ENCODE measurements around the gene HGD. TPM values are rescaled to one million over a fixed set of nuclear protein-coding genes. Genes with fewer than 3 reads are reported as not detected.
"Not testable (repeated sequence)": the region's sequence is repeated elsewhere in the genome, so short reads cannot be mapped to it uniquely, and the experiment has no call there.

Gene HGD
- polyA plus RNA-seq, 4 donors, result 1.6 to 80.2 (median 67.3) TPM

GRCh38 chr3:120680193-120680894, 1.7 kb downstream of the HGD start:
- no peak for DNase-seq (ENCODE audit: low read depth in 4 of 4, low spot score in 3 of 4)

DNA sequence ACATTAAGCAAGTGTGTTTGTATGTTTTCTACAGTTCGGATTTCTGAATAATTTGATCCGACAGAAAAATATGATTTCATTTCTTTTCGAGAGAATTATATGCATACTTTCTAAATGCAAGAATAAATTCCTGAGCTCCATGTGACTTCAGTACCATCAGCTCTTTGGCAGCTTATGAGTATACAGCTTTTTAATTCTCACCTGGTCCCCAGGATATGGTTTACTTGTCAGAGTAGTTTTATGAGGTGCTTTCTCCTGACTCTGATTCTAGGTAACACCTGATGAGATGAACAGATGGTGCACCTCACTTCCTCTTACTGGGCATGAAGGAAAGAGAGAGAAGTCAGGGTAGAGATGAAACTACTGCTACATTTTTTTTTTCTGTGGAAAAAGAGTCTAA, 3.1 kb downstream of the HGD start:
- no peak for DNase-seq (ENCODE audit: low read depth in 4 of 4, low spot score in 3 of 4)

- peak; percentile 54 to 72 (median 62) for DNase-seq (ENCODE audit: low read depth in 4 of 4, low spot score in 3 of 4)
These were observed 3.6 kb downstream of the HGD start for GRCh38 chr3:120678331-120678947.

DNA sequence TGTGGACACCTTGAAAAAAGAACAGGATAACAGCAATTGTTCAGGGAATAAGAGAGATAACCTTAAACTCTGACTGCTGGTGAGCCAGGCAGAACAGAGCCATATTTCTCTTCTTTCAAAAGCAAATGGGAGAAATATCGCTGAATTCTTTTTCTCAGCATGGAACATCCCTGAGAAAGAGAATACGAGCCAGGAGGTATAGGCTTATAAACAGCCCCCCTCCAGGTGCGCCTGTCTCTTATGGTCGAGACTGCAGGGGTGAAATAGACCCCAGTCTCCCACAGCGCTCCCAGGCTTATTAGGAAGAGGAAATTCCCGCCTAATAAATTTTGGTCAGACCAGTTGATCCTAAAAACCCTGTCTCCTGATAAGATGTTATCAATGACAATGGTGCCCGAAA, 4.8 kb downstream of the HGD start:
- DNase-seq (ENCODE audit: low read depth in 4 of 4, low spot score in 3 of 4), result not testable (repeated sequence)

DNA sequence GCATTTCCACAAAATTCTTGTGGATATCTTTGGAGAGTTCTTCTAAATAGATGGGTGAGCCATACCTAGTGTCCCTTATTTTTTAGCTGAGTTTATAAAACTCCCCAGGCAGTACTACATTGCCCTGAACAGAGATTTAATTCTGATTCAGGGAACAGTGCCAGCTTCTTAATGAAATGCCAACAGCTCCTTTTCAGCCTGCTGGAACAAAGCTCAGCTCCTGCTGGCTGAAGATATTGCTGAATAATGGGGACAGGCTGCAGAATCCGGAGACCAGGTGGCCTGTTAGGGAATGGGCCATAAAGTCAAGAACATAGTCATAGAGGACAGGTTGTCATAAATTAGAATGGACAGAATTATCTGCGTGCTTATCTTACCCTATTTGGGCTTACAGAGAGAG, 8.9 kb downstream of the HGD start:
- no peak for DNase-seq (ENCODE audit: low read depth in 4 of 4, low spot score in 3 of 4)

DNA sequence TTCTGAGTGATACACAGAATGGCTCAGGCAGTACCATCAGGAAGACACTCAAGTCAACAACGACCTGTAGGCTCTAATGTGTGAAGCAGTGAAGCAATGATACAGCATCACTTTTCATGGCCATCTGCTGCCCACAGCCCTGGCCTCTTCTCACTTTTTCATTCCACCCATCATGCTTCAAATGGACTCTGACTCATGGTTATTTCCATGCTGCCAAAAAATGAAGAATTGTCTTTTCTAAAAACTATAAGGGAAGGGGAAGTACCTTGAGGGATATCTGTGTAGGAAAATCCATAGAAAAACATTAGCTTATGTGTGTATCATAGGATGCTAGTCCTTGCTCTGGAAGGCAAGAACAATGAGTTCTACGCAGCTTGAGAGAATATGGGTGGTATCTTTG, 11.5 kb downstream of the HGD start:
- no peak for DNase-seq (ENCODE audit: low read depth in 4 of 4, low spot score in 3 of 4)

- DNase-seq (ENCODE audit: low read depth in 4 of 4, low spot score in 3 of 4), result no peak
These were observed 17.1 kb downstream of the HGD start for GRCh38 chr3:120664926-120665325.

GRCh38 chr3:120661945-120662344, 20.1 kb downstream of the HGD start:
- no peak for DNase-seq (ENCODE audit: low read depth in 4 of 4, low spot score in 3 of 4)

DNA sequence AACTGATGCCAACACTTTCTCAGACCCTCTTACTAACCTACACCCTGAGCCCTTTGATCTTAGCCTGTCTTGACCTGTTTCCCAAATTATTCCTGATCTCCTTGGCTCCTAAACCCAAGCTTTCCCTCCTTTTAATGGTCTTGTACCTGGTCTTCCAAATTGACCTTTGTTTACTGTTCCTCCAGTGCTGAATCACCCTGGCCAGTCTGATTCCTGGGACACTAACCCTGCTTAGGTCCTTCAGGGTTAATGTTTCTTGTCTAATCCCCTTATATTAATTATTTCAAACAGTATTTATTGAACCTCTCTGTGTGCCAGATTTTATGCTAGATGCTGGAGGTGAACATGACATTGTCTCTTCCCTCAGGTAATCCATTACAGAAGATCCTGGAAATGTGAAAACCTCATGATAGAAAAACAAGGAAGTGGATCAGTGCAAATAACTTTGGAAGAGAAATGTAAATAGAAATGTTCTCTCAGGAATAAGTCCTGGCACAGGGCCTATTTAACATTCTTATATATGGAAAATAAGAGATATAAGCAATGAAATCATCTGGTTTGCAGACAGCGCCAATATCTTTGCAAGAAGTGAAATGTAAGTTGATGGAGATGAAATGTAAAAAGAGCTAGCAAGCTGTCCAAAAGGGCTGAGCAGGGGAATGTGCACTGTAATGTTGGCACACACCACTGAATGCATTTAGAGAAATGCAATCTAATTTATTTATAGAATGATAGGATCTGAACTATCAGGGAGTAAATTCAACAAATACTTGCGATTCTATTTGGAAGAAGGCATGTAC, 20.7 kb downstream of the HGD start:
- no peak for DNase-seq (ENCODE audit: low read depth in 4 of 4, low spot score in 3 of 4)

DNA sequence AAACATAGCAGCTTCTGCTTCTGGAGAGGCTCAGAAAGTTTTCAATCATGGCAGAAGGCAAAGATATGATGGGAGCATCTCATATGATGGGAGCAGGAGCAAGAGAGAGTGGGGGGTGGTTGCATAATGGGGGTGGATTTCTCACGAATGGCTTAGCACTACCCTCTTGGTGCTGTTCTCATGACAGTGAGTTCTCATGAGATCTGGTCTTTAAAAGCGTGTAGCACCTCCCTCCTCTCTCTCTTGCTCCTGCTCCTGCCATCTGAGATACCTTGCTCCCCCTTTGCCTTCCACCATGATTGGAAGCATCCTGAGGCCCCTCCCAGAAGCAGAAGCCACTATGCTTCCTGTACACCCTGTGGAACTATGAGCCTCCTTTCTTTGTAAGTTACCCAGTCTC, 22.2 kb downstream of the HGD start:
- no peak for DNase-seq (ENCODE audit: low read depth in 4 of 4, low spot score in 3 of 4)

DNA sequence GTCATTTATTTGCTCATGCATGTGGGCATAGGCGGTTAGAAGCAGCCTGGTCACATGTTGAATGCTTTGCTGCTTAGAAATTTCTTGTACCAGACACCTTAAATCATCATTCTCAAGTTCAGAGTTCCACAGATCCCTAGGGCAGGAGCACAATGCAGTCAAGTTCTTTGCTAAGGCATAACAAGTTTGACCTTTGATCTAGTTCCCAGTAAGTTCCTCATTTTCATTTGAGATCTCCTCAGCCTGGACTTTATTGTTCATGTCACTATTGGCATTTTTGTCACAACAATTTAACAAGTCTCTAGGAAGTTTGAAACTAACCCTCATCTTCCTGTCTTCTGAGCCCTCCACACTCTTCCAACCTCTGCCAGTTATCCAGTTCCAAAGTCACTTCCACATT, 22.8 kb downstream of the HGD start:
- DNase-seq (ENCODE audit: low read depth in 4 of 4, low spot score in 3 of 4), result no peak

DNA sequence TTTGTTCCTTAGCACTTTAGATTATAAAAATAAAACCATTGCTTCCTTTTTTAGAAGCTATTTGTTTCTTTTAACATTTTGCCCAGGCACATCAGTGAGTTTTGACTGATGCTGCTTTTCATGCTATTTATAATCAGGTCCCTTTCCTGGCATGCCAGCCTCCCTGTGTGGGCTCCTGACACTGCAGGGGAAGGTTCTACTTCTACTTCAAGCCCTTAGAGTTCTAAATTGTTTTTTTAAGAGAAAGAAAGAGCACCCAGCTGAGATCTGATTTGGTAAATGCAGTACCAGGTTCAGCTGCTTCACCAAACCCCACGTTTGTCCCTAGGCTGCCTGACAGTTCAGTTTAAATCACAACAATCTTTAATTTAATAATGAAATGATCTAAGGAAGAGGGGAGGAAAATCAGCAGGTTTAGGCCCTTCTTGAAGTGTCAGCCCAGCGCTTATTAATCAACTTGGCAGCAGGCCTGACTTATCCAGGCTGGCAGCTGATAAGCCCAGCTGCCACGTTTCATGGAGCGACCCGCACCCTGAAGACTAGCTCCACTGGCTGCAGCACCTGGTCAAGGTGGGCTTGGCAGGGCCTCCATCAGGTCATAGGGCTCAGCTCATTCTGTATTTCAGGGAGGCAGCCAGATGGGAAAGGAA, 29.0 kb downstream of the HGD start:
- DNase-seq (ENCODE audit: low read depth in 4 of 4, low spot score in 3 of 4), result no peak

GRCh38 chr3:120652281-120652680, 29.8 kb downstream of the HGD start:
- no peak for DNase-seq (ENCODE audit: low read depth in 4 of 4, low spot score in 3 of 4)

DNA sequence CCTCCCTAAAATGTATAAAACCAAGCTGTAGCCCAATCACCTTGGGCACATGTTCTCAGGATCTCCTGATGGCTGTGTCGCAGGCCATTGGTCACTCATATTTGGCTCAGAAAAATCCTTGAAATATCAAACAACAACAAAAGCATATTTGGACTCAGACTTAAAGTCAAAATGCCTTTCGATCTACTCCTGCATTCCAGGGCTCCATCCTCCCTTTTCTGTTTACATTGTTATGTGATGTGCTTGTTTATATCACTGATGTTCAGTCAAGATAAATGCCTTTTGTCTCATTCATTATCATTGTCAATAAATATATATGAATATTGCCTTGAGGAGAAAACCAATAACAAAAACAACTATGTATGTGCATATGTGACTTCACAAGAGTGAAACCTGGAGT, 31.7 kb downstream of the HGD start:
- no peak for DNase-seq (ENCODE audit: low read depth in 4 of 4, low spot score in 3 of 4)

GRCh38 chr3:120649830-120650233, 32.2 kb downstream of the HGD start:
- DNase-seq (ENCODE audit: low read depth in 4 of 4, low spot score in 3 of 4), result no peak

DNA sequence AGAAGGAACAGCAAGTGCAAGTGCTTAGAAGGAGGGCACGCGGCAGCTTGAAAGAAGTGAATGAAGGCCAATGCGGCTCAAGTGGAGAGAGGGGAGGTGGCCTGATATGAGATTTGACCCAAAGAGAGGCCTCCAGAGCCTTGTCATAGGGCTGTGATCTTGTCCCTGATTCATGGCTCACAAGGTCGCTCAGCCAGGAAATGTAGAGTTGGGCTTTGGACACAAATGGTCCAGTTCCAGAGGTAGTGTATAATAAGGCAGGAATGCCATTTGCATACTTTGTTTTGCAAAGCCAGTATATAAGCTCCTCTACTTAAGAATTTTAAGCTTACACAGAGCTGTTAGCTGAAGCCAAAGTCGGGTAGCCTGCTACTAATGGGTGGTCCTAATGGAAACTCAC, 33.7 kb downstream of the HGD start:
- no peak for DNase-seq (ENCODE audit: low read depth in 4 of 4, low spot score in 3 of 4)

DNA sequence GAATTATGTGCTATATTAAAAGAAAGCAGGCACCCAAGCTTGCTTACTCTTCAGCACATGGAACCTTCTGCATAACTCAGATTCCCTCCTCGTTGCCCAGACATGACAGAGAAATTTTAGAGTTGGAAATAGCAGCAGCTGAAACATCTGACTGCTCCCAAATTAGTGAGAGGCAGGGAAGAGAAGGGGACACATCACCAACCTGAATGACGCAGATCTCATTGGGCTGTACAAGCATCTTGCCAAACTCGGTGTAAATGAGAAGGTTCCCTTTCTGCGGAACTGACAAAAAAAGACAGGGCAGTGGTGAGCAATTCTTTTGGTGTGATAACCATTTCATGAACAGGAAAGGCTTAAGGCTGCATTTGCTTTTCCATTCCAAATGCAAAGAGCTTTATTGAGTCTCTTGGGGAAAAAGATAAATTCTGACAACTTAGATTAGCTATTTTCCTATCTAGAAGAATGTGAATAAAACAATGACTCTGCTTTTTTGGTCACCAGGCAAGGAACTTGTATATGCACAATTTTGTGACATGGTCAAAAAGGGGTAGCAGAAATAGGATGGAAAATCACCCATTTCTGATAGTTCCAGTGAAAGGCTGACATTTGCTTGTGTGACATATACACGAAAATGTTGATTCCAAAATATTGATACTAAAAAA, 35.1 kb downstream of the HGD start:
- no peak for DNase-seq (ENCODE audit: low read depth in 4 of 4, low spot score in 3 of 4)

- DNase-seq (ENCODE audit: low read depth in 4 of 4, low spot score in 3 of 4), result peak in 1 of 4 donors; percentile 2
These were observed 36.8 kb downstream of the HGD start for GRCh38 chr3:120645083-120645845.

DNA sequence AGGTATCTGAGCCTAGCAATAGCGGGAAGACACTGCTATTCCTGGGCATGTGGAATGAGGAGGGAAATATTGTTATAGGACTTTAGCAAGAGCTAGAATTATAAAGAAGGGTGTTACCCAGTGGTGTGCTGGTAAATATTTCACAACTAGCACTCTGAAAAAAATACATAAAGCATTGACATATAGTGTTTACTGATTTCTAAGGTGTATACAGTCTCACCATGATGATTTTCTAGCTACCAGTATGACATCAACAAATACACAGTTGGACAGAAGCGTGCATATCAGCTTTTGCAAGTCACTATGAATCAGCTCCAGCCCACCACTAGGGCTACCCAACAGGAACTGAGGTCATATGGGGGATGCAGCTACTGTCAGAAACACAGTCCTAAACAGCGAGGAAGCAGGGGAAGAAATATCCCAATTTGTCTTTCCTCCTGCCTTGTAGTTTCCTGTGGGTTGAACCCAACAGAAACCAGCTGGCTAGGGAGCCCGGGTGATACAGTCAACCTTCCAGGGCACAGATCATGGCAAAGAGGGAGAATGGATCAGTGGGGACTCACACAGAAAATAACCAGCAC, 39.6 kb downstream of the HGD start:
- no peak for DNase-seq (ENCODE audit: low read depth in 4 of 4, low spot score in 3 of 4)
